SK-N-MC (cell line): ENCODE results near the gene PROKR1.
A peak's percentile ranks its signal among the peaks of the same experiment; 100 is the strongest.
"Not testable (repeated sequence)": the region's sequence is repeated elsewhere in the genome, so short reads cannot be mapped to it uniquely, and the experiment has no call there.

ENCODE experiments used
- DNase-seq: peaks from one replicate; pipeline ENCODE4 v3.0.0-alpha.2; 2011; ENCODE audit warnings: low read depth, low spot score
- H3K27ac ChIP-seq: fragments of 200-600 bp; sonication (generic); 2 replicates; pipeline ENCODE4 v1.5.1; 2016; ENCODE audit warnings: mixed run types
- H3K36me3 ChIP-seq: fragments of 200-600 bp; sonication (generic); 2 replicates; pipeline ENCODE4 v1.6.1; 2017; ENCODE audit warnings: antibody characterized with exemption, low read length, mixed read lengths; ENCODE audit not compliant: insufficient read depth
- H3K4me3 ChIP-seq: fragments of 200-600 bp; sonication (generic); 2 replicates; pipeline ENCODE4 v1.5.1; 2016
- H3K9ac ChIP-seq: fragments of 200-600 bp; sonication (generic); 2 replicates; pipeline ENCODE4 v1.8.0; 2017; ENCODE audit warnings: mixed run types, mixed read lengths; ENCODE audit not compliant: insufficient read length
- H3K9me3 ChIP-seq: fragments of 200-600 bp; sonication (generic); 2 replicates; pipeline ENCODE4 v1.6.1; 2017; ENCODE audit warnings: low read depth, mild to moderate bottlenecking, antibody characterized with exemption, low read length, moderate library complexity, mixed read lengths
- EZH2 ChIP-seq: fragments of 200-600 bp; sonication (generic); IDR thresholded peaks from one replicate; pipeline ENCODE4 v1.6.1; 2017; ENCODE audit warnings: antibody characterized with exemption
- FOXP2 ChIP-seq: optimal IDR thresholded peaks from 2 replicates; pipeline ENCODE3; 2011; ENCODE audit warnings: mild to moderate bottlenecking, moderate library complexity; ENCODE audit not compliant: insufficient read depth; ENCODE audit errors: extremely low read length, control extremely low read depth
- POLR2AphosphoS5 ChIP-seq: IDR thresholded peaks from 2 replicates; pipeline ENCODE4 v1.6.1; 2012; ENCODE audit warnings: mild to moderate bottlenecking, low read depth, low read length, borderline replicate concordance

The PROKR1 gene

GRCh38 chr2:68643011-68643873 lies at the start of gene PROKR1:
Gene PROKR1 (plus strand): TSS chr2:68643579. CDS start chr2:68645822, 2,243 bp downstream.
- H3K4me3 ChIP-seq: peak within 1 kb of the TSS; percentile 77
- DNase-seq: no peak
- TF ChIP-seq POLR2AphosphoS5: no peak
- H3K9ac ChIP-seq: peak within 1 kb of the TSS; percentile 26
- no peaks in the 10 kb centered on the region for H3K36me3 ChIP-seq
- no peak within 1 kb of the TSS for H3K27ac ChIP-seq
- no peaks in the 10 kb centered on the region for H3K9me3 ChIP-seq

DNA sequence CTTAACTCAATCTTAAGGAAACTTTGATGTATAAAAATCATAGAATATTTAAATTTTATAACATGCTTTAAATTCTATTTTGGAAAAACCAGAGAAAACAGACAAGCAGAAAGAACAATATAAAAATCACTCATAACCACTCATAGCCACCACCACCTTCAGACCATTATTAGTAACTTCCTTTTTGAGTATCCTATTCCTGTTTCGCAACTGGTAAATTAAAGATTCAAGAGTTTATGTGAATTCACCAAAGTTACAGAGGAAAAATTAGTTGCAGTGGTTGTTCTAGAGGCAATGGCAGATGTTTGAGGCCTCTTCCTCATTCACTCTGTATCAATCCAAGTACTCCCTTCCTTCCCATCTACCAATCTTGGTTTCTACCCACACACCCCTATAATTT lies 49.3 kb upstream of the PROKR1 start:
- TF ChIP-seq FOXP2: no peak
- no peak for TF ChIP-seq EZH2
- no peak for TF ChIP-seq POLR2AphosphoS5
- Histone ChIP-seq H3K4me3 (no peak overlapping the region), H3K36me3 (no peaks in the 10 kb centered on the region), H3K27ac (peak overlapping the region; percentile 26; the same call in 1 of the 2 replicates), H3K9me3 (no peaks in the 10 kb centered on the region), H3K9ac (no peak overlapping the region)
- DNase-seq: peak; percentile 61

- Histone ChIP-seq H3K9me3 (no peaks in the 10 kb centered on the region), H3K27ac (no peak overlapping the region; the same call in 1 of the 2 replicates), H3K36me3 (no peaks in the 10 kb centered on the region), H3K9ac (no peak overlapping the region), H3K4me3 (peak overlapping the region; percentile 16; the same call in 1 of the 2 replicates)
- TF ChIP-seq FOXP2: no peak
- no peak for TF ChIP-seq EZH2
- DNase-seq: no peak
Observed at GRCh38 chr2:68594674-68595492, 48.5 kb upstream of the PROKR1 start.

DNA sequence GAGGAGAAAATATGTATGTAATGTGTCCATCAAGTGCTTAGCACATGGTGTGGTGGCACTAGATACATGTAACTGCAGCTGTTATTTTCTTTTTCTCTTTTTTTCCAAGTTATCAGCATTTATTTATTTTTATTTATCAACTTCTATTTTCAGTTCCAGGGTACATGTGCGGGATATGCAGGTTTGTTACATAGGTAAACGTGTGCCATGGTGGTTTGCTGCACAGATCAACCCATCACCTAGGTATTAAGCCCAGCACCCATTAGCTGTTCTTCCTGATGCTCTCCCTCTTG lies 47.9 kb upstream of the PROKR1 start:
- not testable (repeated sequence) for H3K36me3 ChIP-seq, H3K4me3 ChIP-seq, DNase-seq, H3K9ac ChIP-seq, H3K9me3 ChIP-seq, H3K27ac ChIP-seq

- not testable (repeated sequence) for H3K9me3 ChIP-seq, H3K27ac ChIP-seq, H3K4me3 ChIP-seq, H3K9ac ChIP-seq, DNase-seq, H3K36me3 ChIP-seq
Observed at GRCh38 chr2:68600495-68600894, 42.9 kb upstream of the PROKR1 start.

DNA sequence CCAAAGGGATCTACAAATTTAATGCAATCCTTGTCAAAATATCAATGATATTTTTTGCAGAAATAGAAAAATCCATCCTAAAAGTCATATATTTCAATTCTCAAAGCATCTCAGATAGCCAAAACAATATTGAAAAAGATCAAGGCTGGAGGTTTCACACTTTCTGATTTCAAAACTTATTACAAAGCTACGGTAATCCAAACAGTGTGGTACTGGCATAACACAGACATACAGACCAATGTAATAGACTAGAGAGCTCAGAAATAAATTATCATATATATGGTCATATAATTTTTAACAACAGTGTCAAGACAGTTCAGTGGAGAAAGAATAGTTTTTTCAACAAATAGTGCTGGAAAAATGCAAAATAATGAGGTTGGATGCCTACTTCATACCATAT lies 40.3 kb upstream of the PROKR1 start:
- Histone ChIP-seq H3K9me3 (no peaks in the 10 kb centered on the region; the same call in 1 of the 2 replicates), H3K9ac (no peak overlapping the region), H3K27ac (no peak overlapping the region), H3K4me3 (no peak overlapping the region), H3K36me3 (no peaks in the 10 kb centered on the region)
- no peak for TF ChIP-seq POLR2AphosphoS5
- DNase-seq: no peak

DNA sequence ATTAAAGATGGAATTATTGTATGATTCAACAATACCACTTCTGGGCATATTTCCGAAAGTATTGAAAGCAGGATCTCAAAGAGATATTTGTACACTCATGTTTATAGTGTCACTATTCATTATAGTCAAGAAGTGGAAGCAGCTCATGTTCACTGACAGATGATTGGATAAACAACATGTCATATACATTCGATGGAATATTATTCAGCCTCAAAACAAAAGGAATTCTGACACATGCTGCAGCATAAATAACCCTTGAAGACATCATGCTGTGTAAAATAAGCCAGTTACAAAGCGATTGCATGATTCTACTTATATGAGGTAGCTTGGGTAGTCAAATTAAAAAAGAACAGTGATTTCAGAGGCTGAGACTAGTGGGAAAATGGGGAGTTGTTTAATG lies 39.3 kb upstream of the PROKR1 start:
- Histone ChIP-seq H3K9me3 (no peaks in the 10 kb centered on the region; the same call in 1 of the 2 replicates), H3K36me3 (no peaks in the 10 kb centered on the region), H3K27ac (no peak overlapping the region), H3K9ac (no peak overlapping the region), H3K4me3 (no peak overlapping the region)
- DNase-seq: no peak
- TF ChIP-seq POLR2AphosphoS5 (no peak), EZH2 (no peak), FOXP2 (no peak)

DNA sequence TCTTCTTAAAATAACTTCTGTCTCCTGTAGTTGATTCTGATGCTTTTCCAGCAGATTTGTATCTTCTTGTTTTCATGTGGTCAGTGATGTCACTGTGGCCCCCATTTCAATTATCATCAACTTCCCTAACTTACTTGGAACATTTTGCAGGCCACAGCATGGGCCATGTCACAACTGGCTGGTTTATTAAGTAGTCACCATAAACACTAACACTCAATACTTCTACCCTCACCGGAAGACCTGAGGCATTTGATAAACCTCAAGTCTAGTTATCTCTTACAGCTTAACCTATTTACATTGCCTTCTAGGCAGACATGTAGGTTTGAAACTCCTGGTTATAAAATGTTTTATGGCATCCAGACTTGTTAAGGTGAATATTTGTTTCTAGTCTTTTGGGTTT lies 37.4 kb upstream of the PROKR1 start:
- Histone ChIP-seq H3K36me3 (no peaks in the 10 kb centered on the region), H3K4me3 (no peak overlapping the region), H3K9ac (no peak overlapping the region), H3K9me3 (no peaks in the 10 kb centered on the region; the same call in 1 of the 2 replicates), H3K27ac (no peak overlapping the region)
- TF ChIP-seq EZH2 (no peak), POLR2AphosphoS5 (no peak), FOXP2 (no peak)
- no peak for DNase-seq

- no peak for TF ChIP-seq EZH2
- TF ChIP-seq POLR2AphosphoS5: no peak
- TF ChIP-seq FOXP2: no peak
- no peak overlapping the region for H3K9ac ChIP-seq
Observed at GRCh38 chr2:68606759-68607158, 36.6 kb upstream of the PROKR1 start.

More at GRCh38 chr2:68606759-68607158, 36.6 kb upstream of the PROKR1 start:
- no peak for DNase-seq
- no peaks in the 10 kb centered on the region for H3K36me3 ChIP-seq
- no peak overlapping the region for H3K4me3 ChIP-seq
- no peaks in the 10 kb centered on the region; the same call in 1 of the 2 replicates for H3K9me3 ChIP-seq
- no peak overlapping the region for H3K27ac ChIP-seq
